A549 (cell line): ENCODE data around the gene DUSP2.

Experiments used
- CHD2 ChIP-seq: fragments of 150-350 bp; IDR thresholded peaks from 2 replicates; pipeline ENCODE4 v1.6.1; 2014; ENCODE audit warnings: low read length; ENCODE audit not compliant: partially characterized antibody
- EHF ChIP-seq: fragments of 250-450 bp; sonication (Bioruptor Pico); IDR thresholded peaks from 2 replicates; pipeline ENCODE4 v1.5.0; 2020; ENCODE audit warnings: mild to moderate bottlenecking
- EP300 ChIP-seq, 2 experiments: fragments of >200 bp; sonication (Bioruptor Twin); formaldehyde crosslinking; IDR thresholded peaks; 2 replicates in 1 of 2; 3 replicates in 1 of 2; pipeline ENCODE4 v1.6.1; 2016 to 2017
- HOXB13 ChIP-seq: fragments of 250-450 bp; sonication (Bioruptor Pico); IDR thresholded peaks from 2 replicates; pipeline ENCODE4 v1.5.0; 2020; ENCODE audit warnings: low read depth, mild to moderate bottlenecking, moderate library complexity
- KDM5A ChIP-seq: fragments of 200-600 bp; sonication (generic); IDR thresholded peaks from 2 replicates; pipeline ENCODE4 v1.6.1; 2016; ENCODE audit warnings: antibody characterized with exemption, mild to moderate bottlenecking
- POLR2A ChIP-seq: IDR thresholded peaks from 2 replicates; pipeline ENCODE4 v1.6.1; 2012; ENCODE audit warnings: mild to moderate bottlenecking, low read length
- RFX5 ChIP-seq: fragments of 450-650 bp; IDR thresholded peaks from 2 replicates; pipeline ENCODE4 v1.7.1; 2014; ENCODE audit warnings: antibody characterized with exemption, mild to moderate bottlenecking, moderate library complexity
- SMC3 ChIP-seq: fragments of >200 bp; sonication (Bioruptor Twin); formaldehyde crosslinking; IDR thresholded peaks from 3 replicates; pipeline ENCODE4 v1.6.1; 2018; ENCODE audit warnings: inconsistent platforms
- TF ChIP-seq, protein P1 (sequence below): fragments of >200 bp; sonication (Bioruptor Twin); formaldehyde crosslinking; IDR thresholded peaks from 3 replicates; pipeline ENCODE4 v1.5.1; 2016
- TF ChIP-seq, protein P2 (sequence below): fragments of >200 bp; sonication (Bioruptor Twin); formaldehyde crosslinking; IDR thresholded peaks from 3 replicates; pipeline ENCODE4 v1.6.1; 2016
- TF ChIP-seq, protein P3 (sequence below): IDR thresholded peaks from 2 replicates; pipeline ENCODE4 v1.6.1; 2012; ENCODE audit warnings: low read depth, borderline replicate concordance
- TF ChIP-seq, protein P4 (sequence below): IDR thresholded peaks from 2 replicates; pipeline ENCODE4 v1.6.1; 2012
- TF ChIP-seq, protein P5 (sequence below): fragments of 200-600 bp; sonication (generic); IDR thresholded peaks from 2 replicates; pipeline ENCODE4 v1.6.1; 2016; ENCODE audit warnings: antibody characterized with exemption, mild to moderate bottlenecking, moderate library complexity

DNA sequence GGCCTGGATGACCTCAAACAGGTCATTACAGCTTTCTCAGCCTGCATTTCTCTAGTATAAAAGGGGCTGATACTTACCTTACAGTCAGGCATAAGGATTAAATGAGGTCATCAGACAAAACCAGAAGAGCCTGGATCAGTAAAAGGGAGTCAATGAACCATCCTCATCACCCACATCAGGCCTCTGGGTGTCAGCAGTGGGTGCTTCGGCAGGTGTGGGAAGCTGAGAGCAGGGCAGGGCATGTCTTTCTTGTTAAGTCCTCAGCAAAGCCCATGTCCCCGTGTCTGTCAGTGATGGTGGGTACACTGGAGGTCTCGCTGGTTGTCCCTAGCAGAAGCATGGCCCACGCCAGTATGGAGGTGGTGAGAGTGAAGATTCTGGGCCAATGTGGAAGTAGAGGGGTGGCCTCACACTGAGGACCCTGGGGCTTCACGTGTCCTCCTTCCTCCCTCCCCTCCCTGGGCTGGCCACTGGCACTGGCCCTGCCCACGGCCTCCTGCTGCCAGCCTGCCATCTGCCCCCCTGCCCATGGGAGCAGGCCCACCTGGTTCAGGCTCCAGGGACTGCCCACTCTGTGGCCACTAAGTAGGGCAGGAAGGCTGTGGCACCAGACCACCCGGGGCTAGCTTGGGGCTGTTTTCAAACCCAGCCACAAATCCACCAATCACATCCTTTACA lies 33.3 kb downstream of the DUSP2 start:
- TF ChIP-seq, protein P1, sequence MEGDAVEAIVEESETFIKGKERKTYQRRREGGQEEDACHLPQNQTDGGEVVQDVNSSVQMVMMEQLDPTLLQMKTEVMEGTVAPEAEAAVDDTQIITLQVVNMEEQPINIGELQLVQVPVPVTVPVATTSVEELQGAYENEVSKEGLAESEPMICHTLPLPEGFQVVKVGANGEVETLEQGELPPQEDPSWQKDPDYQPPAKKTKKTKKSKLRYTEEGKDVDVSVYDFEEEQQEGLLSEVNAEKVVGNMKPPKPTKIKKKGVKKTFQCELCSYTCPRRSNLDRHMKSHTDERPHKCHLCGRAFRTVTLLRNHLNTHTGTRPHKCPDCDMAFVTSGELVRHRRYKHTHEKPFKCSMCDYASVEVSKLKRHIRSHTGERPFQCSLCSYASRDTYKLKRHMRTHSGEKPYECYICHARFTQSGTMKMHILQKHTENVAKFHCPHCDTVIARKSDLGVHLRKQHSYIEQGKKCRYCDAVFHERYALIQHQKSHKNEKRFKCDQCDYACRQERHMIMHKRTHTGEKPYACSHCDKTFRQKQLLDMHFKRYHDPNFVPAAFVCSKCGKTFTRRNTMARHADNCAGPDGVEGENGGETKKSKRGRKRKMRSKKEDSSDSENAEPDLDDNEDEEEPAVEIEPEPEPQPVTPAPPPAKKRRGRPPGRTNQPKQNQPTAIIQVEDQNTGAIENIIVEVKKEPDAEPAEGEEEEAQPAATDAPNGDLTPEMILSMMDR: no peak
- TF ChIP-seq, protein P2, sequence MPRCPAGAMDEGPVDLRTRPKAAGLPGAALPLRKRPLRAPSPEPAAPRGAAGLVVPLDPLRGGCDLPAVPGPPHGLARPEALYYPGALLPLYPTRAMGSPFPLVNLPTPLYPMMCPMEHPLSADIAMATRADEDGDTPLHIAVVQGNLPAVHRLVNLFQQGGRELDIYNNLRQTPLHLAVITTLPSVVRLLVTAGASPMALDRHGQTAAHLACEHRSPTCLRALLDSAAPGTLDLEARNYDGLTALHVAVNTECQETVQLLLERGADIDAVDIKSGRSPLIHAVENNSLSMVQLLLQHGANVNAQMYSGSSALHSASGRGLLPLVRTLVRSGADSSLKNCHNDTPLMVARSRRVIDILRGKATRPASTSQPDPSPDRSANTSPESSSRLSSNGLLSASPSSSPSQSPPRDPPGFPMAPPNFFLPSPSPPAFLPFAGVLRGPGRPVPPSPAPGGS: no peak
- TF ChIP-seq, protein P3, sequence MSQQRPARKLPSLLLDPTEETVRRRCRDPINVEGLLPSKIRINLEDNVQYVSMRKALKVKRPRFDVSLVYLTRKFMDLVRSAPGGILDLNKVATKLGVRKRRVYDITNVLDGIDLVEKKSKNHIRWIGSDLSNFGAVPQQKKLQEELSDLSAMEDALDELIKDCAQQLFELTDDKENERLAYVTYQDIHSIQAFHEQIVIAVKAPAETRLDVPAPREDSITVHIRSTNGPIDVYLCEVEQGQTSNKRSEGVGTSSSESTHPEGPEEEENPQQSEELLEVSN: no peak
- TF ChIP-seq KDM5A: no peak
- TF ChIP-seq EP300 (IDR thresholded peaks at IDR 0.05): no peak
- no peak for TF ChIP-seq HOXB13
- TF ChIP-seq, protein P4, sequence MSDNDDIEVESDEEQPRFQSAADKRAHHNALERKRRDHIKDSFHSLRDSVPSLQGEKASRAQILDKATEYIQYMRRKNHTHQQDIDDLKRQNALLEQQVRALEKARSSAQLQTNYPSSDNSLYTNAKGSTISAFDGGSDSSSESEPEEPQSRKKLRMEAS: no peak
- no peak for TF ChIP-seq CHD2
- no peak for TF ChIP-seq EHF
- TF ChIP-seq, protein P5, sequence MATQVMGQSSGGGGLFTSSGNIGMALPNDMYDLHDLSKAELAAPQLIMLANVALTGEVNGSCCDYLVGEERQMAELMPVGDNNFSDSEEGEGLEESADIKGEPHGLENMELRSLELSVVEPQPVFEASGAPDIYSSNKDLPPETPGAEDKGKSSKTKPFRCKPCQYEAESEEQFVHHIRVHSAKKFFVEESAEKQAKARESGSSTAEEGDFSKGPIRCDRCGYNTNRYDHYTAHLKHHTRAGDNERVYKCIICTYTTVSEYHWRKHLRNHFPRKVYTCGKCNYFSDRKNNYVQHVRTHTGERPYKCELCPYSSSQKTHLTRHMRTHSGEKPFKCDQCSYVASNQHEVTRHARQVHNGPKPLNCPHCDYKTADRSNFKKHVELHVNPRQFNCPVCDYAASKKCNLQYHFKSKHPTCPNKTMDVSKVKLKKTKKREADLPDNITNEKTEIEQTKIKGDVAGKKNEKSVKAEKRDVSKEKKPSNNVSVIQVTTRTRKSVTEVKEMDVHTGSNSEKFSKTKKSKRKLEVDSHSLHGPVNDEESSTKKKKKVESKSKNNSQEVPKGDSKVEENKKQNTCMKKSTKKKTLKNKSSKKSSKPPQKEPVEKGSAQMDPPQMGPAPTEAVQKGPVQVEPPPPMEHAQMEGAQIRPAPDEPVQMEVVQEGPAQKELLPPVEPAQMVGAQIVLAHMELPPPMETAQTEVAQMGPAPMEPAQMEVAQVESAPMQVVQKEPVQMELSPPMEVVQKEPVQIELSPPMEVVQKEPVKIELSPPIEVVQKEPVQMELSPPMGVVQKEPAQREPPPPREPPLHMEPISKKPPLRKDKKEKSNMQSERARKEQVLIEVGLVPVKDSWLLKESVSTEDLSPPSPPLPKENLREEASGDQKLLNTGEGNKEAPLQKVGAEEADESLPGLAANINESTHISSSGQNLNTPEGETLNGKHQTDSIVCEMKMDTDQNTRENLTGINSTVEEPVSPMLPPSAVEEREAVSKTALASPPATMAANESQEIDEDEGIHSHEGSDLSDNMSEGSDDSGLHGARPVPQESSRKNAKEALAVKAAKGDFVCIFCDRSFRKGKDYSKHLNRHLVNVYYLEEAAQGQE: no peak
- TF ChIP-seq RFX5: no peak
- TF ChIP-seq POLR2A: no peak
- no peak for TF ChIP-seq SMC3
